IMR-90 (cell line): ENCODE measurements around the gene WDFY1.

ENCODE experiments used
- CEBPB ChIP-seq: IDR thresholded peaks from 2 replicates; pipeline ENCODE4 v1.6.1; 2012; ENCODE audit warnings: low read depth, low read length, improper control_type of control experiment
- CTCF ChIP-seq: conservative IDR thresholded peaks from 2 replicates; pipeline ENCODE4 v1.5.1; 2012; ENCODE audit warnings: mild to moderate bottlenecking, low read depth, low read length, improper control_type of control experiment
- NFE2L2 ChIP-seq: fragments of 150-350 bp; IDR thresholded peaks from 2 replicates; pipeline ENCODE4 v1.6.1; 2016; ENCODE audit warnings: low read depth, mild to moderate bottlenecking, low read length

GRCh38 chr2:223944703-223945531 lies at the start of gene WDFY1:
- no peak for TF ChIP-seq CTCF
- peak; percentile 42 for TF ChIP-seq NFE2L2
- no peak for TF ChIP-seq CEBPB
